ENCODE results near the gene SLC9A3. TPM values are rescaled to one million over a fixed set of nuclear protein-coding genes. Genes with fewer than 3 reads are reported as not detected.

The SLC9A3 gene
- total RNA-seq, 1 donor from 2014 or later = 5.4 TPM

GRCh38 chr5:464446-464842 is 59.8 kb downstream of the SLC9A3 start:
- no peak for DNase-seq (ENCODE audit: low read depth)

- DNase-seq (ENCODE audit: low read depth) = no peak
These were observed 60.3 kb downstream of the SLC9A3 start for GRCh38 chr5:463952-464351.

GRCh38 chr5:463301-463700 is 60.9 kb downstream of the SLC9A3 start:
- no peak for DNase-seq (ENCODE audit: low read depth)

- no peak for DNase-seq (ENCODE audit: low read depth)
These were observed 62.2 kb downstream of the SLC9A3 start for GRCh38 chr5:462051-462481.

GRCh38 chr5:460273-460625 is 64.0 kb downstream of the SLC9A3 start:
- no peak for DNase-seq (ENCODE audit: low read depth)

- no peak for DNase-seq (ENCODE audit: low read depth)
These were observed 64.5 kb downstream of the SLC9A3 start for GRCh38 chr5:459562-460272.

GRCh38 chr5:458547-459353 is 65.5 kb downstream of the SLC9A3 start:
- DNase-seq (ENCODE audit: low read depth) = no peak

- no peak for DNase-seq (ENCODE audit: low read depth)
These were observed 66.9 kb downstream of the SLC9A3 start for GRCh38 chr5:457195-457961.

GRCh38 chr5:456351-457194 is 67.7 kb downstream of the SLC9A3 start:
- DNase-seq (ENCODE audit: low read depth) = no peak

GRCh38 chr5:455806-456205 is 68.4 kb downstream of the SLC9A3 start:
- DNase-seq (ENCODE audit: low read depth) = no peak

- DNase-seq (ENCODE audit: low read depth) = no peak
These were observed 69.3 kb downstream of the SLC9A3 start for GRCh38 chr5:454936-455335.

GRCh38 chr5:453725-454481 is 70.3 kb downstream of the SLC9A3 start:
- peak; percentile 51 for DNase-seq (ENCODE audit: low read depth)

GRCh38 chr5:452978-453710 is 71.1 kb downstream of the SLC9A3 start:
- peak; percentile 94 for DNase-seq (ENCODE audit: low read depth)

GRCh38 chr5:451587-452458 is 72.4 kb downstream of the SLC9A3 start:
- DNase-seq (ENCODE audit: low read depth) = no peak

GRCh38 chr5:449151-449550 is 75.1 kb downstream of the SLC9A3 start:
- DNase-seq (ENCODE audit: low read depth) = no peak

GRCh38 chr5:448766-449090 is 75.5 kb downstream of the SLC9A3 start:
- DNase-seq (ENCODE audit: low read depth) = no peak

GRCh38 chr5:448061-448765 is 76.0 kb downstream of the SLC9A3 start:
- DNase-seq (ENCODE audit: low read depth) = no peak

GRCh38 chr5:447501-447900 is 76.7 kb downstream of the SLC9A3 start:
- no peak for DNase-seq (ENCODE audit: low read depth)

Measured in myocyte (in vitro differentiated cells).